HL-60 (cell line): ENCODE results near the gene PFN4.

Source experiments
- CTCF ChIP-seq: IDR thresholded peaks from one replicate; pipeline ENCODE4 v1.5.1; 2011; ENCODE audit warnings: low read length, control low read depth, inconsistent platforms; ENCODE audit not compliant: insufficient read depth
- GABPA ChIP-seq: IDR thresholded peaks from 2 replicates; pipeline ENCODE4 v1.6.1; 2012; ENCODE audit warnings: low read depth

DNA sequence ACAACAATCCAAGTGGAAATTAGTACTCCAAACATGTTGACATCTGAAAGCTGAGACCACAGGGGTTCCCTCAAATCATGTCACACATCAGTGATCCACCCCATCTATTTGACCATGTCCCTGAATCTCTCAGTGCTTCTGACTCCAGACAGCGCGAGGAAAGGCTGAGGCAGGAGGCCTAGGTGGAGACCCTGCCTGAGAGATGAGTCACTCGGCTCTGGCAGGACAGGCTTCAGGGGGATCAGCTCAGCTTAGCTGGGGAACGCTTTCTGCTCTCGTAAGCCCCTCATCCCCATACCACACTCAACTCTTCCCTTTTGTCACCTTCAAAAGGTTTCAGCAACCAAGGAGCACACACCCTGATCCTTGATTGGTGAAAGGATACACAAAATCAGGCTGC lies 45.9 kb upstream of the PFN4 start:
- no peak for TF ChIP-seq GABPA
- TF ChIP-seq CTCF, result no peak
